Measurements from ENCODE around the gene FGR. TPM values are rescaled to one million over a fixed set of nuclear protein-coding genes. Genes with fewer than 3 reads are reported as not detected.

FGR gene
- total and polyA plus RNA-seq, 2 of the 13 experiments (the other 11 are each of a cell fraction or from before 2014, with no cell fraction given), result not detected

DNA sequence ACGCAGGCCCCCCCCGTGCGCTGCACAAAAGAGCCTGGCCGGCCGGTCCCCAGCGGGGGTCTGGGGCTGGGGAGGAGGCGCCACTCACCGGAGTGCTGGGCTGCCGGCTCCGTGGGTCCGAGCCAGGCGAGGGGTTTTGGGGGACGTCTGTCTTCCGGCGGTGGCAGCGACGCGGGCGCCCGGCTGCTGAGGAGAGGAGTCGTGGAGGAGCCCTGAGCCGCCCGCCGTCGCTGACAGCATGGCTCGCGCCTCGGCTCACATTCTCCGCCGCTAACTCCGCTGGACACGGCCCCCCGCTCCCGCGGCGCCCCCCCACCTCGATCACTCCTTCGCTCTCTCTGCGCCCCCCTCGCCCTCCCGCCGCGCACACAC lies 31.7 kb downstream of the FGR start (continued):
- TF ChIP-seq POLR2G (IDR thresholded peaks at IDR 0.05; ENCODE audit: low read depth, low read length) (no peak), ZNF224 (CRISPR knock-in tag; IDR thresholded peaks at IDR 0.05) (no peak), LCORL (IDR thresholded peaks at IDR 0.05) (no peak), LCORL (CRISPR knock-in tag; IDR thresholded peaks at IDR 0.05) (no peak), BRD4 (CRISPR knock-in tag; IDR thresholded peaks at IDR 0.05) (0 out of 2 replicates have a peak, but pooled peaks have one; percentile 12), ZNF101 (CRISPR knock-in tag; IDR thresholded peaks at IDR 0.05; ENCODE audit: borderline replicate concordance, low read depth) (no peak), CBX2 (IDR thresholded peaks at IDR 0.05; ENCODE audit: low read depth, low read length) (no peak), CBX2 (CRISPR knock-in tag; IDR thresholded peaks at IDR 0.05; ENCODE audit: low read depth) (no peak), IRX3 (CRISPR knock-in tag; IDR thresholded peaks at IDR 0.05; ENCODE audit: borderline replicate concordance, low read depth) (no peak), ZSCAN20 (CRISPR knock-in tag; IDR thresholded peaks at IDR 0.05; ENCODE audit: borderline replicate concordance) (no peak), KLF15 (CRISPR knock-in tag; IDR thresholded peaks at IDR 0.05; ENCODE audit: borderline replicate concordance) (no peak), GABPA (IDR thresholded peaks at IDR 0.05; ENCODE audit: low read depth, low read length) (no peak), GABPA (CRISPR knock-in tag; IDR thresholded peaks at IDR 0.05; ENCODE audit: low read depth) (no peak), ZNF672 (CRISPR knock-in tag; IDR thresholded peaks at IDR 0.05) (no peak)
- TF ChIP-seq, protein P1, sequence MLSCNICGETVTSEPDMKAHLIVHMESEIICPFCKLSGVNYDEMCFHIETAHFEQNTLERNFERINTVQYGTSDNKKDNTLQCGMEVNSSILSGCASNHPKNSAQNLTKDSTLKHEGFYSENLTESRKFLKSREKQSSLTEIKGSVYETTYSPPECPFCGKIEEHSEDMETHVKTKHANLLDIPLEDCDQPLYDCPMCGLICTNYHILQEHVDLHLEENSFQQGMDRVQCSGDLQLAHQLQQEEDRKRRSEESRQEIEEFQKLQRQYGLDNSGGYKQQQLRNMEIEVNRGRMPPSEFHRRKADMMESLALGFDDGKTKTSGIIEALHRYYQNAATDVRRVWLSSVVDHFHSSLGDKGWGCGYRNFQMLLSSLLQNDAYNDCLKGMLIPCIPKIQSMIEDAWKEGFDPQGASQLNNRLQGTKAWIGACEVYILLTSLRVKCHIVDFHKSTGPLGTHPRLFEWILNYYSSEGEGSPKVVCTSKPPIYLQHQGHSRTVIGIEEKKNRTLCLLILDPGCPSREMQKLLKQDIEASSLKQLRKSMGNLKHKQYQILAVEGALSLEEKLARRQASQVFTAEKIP (CRISPR knock-in tag; IDR thresholded peaks at IDR 0.05; ENCODE audit: borderline replicate concordance), result no peak
- TF ChIP-seq, protein P2, sequence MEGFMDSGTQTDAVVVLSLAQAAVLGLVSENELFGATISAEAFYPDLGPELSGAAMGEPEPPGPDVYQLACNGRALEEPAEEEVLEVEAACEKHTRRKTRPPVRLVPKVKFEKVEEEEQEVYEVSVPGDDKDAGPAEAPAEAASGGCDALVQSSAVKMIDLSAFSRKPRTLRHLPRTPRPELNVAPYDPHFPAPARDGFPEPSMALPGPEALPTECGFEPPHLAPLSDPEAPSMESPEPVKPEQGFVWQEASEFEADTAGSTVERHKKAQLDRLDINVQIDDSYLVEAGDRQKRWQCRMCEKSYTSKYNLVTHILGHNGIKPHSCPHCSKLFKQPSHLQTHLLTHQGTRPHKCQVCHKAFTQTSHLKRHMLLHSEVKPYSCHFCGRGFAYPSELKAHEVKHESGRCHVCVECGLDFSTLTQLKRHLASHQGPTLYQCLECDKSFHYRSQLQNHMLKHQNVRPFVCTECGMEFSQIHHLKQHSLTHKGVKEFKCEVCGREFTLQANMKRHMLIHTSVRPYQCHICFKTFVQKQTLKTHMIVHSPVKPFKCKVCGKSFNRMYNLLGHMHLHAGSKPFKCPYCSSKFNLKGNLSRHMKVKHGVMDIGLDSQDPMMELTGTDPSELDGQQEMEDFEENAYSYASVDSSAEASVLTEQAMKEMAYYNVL (CRISPR knock-in tag; IDR thresholded peaks at IDR 0.05; ENCODE audit: borderline replicate concordance), result no peak
- TF ChIP-seq, protein P3, sequence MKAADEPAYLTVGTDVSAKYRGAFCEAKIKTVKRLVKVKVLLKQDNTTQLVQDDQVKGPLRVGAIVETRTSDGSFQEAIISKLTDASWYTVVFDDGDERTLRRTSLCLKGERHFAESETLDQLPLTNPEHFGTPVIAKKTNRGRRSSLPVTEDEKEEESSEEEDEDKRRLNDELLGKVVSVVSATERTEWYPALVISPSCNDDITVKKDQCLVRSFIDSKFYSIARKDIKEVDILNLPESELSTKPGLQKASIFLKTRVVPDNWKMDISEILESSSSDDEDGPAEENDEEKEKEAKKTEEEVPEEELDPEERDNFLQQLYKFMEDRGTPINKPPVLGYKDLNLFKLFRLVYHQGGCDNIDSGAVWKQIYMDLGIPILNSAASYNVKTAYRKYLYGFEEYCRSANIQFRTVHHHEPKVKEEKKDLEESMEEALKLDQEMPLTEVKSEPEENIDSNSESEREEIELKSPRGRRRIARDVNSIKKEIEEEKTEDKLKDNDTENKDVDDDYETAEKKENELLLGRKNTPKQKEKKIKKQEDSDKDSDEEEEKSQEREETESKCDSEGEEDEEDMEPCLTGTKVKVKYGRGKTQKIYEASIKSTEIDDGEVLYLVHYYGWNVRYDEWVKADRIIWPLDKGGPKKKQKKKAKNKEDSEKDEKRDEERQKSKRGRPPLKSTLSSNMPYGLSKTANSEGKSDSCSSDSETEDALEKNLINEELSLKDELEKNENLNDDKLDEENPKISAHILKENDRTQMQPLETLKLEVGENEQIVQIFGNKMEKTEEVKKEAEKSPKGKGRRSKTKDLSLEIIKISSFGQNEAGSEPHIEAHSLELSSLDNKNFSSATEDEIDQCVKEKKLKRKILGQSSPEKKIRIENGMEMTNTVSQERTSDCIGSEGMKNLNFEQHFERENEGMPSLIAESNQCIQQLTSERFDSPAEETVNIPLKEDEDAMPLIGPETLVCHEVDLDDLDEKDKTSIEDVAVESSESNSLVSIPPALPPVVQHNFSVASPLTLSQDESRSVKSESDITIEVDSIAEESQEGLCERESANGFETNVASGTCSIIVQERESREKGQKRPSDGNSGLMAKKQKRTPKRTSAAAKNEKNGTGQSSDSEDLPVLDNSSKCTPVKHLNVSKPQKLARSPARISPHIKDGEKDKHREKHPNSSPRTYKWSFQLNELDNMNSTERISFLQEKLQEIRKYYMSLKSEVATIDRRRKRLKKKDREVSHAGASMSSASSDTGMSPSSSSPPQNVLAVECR (CRISPR knock-in tag; IDR thresholded peaks at IDR 0.05; ENCODE audit: borderline replicate concordance), result peak; percentile 28; the same call in 1 of the 2 replicates
- TF ChIP-seq, protein P4, sequence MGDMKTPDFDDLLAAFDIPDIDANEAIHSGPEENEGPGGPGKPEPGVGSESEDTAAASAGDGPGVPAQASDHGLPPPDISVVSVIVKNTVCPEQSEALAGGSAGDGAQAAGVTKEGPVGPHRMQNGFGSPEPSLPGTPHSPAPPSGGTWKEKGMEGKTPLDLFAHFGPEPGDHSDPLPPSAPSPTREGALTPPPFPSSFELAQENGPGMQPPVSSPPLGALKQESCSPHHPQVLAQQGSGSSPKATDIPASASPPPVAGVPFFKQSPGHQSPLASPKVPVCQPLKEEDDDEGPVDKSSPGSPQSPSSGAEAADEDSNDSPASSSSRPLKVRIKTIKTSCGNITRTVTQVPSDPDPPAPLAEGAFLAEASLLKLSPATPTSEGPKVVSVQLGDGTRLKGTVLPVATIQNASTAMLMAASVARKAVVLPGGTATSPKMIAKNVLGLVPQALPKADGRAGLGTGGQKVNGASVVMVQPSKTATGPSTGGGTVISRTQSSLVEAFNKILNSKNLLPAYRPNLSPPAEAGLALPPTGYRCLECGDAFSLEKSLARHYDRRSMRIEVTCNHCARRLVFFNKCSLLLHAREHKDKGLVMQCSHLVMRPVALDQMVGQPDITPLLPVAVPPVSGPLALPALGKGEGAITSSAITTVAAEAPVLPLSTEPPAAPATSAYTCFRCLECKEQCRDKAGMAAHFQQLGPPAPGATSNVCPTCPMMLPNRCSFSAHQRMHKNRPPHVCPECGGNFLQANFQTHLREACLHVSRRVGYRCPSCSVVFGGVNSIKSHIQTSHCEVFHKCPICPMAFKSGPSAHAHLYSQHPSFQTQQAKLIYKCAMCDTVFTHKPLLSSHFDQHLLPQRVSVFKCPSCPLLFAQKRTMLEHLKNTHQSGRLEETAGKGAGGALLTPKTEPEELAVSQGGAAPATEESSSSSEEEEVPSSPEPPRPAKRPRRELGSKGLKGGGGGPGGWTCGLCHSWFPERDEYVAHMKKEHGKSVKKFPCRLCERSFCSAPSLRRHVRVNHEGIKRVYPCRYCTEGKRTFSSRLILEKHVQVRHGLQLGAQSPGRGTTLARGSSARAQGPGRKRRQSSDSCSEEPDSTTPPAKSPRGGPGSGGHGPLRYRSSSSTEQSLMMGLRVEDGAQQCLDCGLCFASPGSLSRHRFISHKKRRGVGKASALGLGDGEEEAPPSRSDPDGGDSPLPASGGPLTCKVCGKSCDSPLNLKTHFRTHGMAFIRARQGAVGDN (CRISPR knock-in tag; IDR thresholded peaks at IDR 0.05), result peak; percentile 44; the same call in 1 of the 2 replicates
